Gastrocnemius medialis (tissue), 4 donors: Measurements from ENCODE around the gene SLAMF9.

Experiments
- POLR2A ChIP-seq, 2 donors: fragments of 450-650 bp; IDR thresholded peaks; one replicate each; pipeline ENCODE4 v1.6.1; 2017; ENCODE audit warnings: antibody characterized with exemption in 2 of 2, mild to moderate bottlenecking in 2 of 2, moderate library complexity in 2 of 2
- TF ChIP-seq, protein P1 (sequence below), 5 experiments: fragments of 450-650 bp in 3 of 5; fragments of 200-600 bp in 2 of 5; sonication (generic) in 2 of 5; IDR thresholded peaks in 4 of 5; conservative IDR thresholded peaks in 1 of 5; 1 replicate in 4 of 5; 2 replicates in 1 of 5; pipeline ENCODE4 v1.5.1; 2016 to 2019; ENCODE audit warnings: antibody characterized with exemption in 5 of 5, mild to moderate bottlenecking in 3 of 5, moderate library complexity in 3 of 5

DNA sequence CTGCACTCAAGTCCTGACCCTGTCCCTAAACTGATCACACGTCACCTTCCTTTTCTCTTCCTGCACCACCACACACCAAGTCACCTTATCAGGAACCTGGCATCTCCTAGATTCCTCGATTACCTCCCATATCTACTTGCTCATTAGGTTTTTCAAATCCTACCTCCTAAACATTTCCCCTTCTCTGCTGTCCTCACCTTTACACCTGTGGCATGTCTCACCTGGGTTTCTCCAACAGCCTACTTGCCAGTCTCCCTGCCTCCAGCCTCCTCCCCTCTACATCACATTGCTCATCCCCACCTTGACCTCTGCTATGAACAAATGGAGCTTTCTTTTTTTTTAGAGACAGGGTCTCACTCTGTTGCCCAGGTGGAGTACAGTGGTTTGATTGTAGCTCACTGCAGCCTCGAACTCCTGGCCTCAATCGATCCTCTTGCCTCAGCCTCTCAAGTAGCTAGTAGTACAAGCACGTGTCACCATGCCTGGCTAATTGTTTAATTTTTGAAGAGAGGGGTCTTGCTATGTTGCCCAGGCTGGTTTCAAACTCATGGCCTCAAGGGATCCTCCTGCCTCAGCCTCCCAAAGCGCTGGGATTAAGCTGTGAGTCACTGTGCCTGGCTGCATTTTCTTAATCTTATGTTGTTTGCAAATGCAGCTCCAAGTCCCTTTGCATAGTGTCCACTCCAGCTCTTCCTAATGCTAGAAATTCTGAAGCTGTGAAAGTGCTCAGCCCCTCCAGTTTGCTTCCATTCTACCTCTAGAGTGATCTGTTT, 14.9 kb downstream of the SLAMF9 start:
- TF ChIP-seq, protein P1, sequence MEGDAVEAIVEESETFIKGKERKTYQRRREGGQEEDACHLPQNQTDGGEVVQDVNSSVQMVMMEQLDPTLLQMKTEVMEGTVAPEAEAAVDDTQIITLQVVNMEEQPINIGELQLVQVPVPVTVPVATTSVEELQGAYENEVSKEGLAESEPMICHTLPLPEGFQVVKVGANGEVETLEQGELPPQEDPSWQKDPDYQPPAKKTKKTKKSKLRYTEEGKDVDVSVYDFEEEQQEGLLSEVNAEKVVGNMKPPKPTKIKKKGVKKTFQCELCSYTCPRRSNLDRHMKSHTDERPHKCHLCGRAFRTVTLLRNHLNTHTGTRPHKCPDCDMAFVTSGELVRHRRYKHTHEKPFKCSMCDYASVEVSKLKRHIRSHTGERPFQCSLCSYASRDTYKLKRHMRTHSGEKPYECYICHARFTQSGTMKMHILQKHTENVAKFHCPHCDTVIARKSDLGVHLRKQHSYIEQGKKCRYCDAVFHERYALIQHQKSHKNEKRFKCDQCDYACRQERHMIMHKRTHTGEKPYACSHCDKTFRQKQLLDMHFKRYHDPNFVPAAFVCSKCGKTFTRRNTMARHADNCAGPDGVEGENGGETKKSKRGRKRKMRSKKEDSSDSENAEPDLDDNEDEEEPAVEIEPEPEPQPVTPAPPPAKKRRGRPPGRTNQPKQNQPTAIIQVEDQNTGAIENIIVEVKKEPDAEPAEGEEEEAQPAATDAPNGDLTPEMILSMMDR (IDR thresholded peaks at IDR 0.05 in 4 of 5, conservative IDR thresholded peaks at IDR 0.05 in 1 of 5) = no peak
- TF ChIP-seq POLR2A (IDR thresholded peaks at IDR 0.05) = no peak
